Body of pancreas (tissue), 4 donors: ENCODE measurements around the gene SLC9A8. TPM values are rescaled to one million over a fixed set of nuclear protein-coding genes. Genes with fewer than 3 reads are reported as not detected.
A peak's percentile ranks its signal among the peaks of the same experiment; 100 is the strongest.

Source experiments
- ATAC-seq: fragments of 150-250 bp; one replicate; pipeline ENCODE4 v1.9.1; 2016
- DNase-seq, 4 donors: peaks; one replicate each; pipeline ENCODE4 v3.0.0-alpha.2; 2019
- H3K27ac ChIP-seq, 4 donors: fragments of 200-600 bp; sonication (generic); 1 replicate in 3 of 4; 2 replicates in 1 of 4; pipeline versions ENCODE4 v1.5.1 to v1.6.1; 2016 to 2019; ENCODE audit warnings: mild to moderate bottlenecking in 1 of 4, mixed read lengths in 1 of 4, moderate library complexity in 1 of 4
- H3K27me3 ChIP-seq, 2 donors: fragments of 200-600 bp; sonication (generic); one replicate each; pipeline ENCODE4 v1.6.0; 2016; ENCODE audit warnings: mild to moderate bottlenecking in 1 of 2
- H3K36me3 ChIP-seq, 2 donors: fragments of 200-600 bp; sonication (generic); replicated peaks in 1 of 2; 2 replicates each; pipeline ENCODE4 v1.5.1; 2016; ENCODE audit warnings: low read depth in 2 of 2; ENCODE audit not compliant: insufficient read depth in 1 of 2
- H3K4me1 ChIP-seq: fragments of 200-600 bp; sonication (generic); one replicate; pipeline ENCODE4 v1.6.0; 2016
- H3K4me3 ChIP-seq, 2 donors: fragments of 200-600 bp; sonication (generic); 1 replicate in 1 of 2; 2 replicates in 1 of 2; pipeline ENCODE4 v1.5.1; 2016 to 2019
- H3K9me3 ChIP-seq, 3 donors: fragments of 200-600 bp; sonication (generic); 1 replicate in 2 of 3; 2 replicates in 1 of 3; pipeline ENCODE4 v1.5.1; 2016
- POLR2A ChIP-seq, 3 donors: fragments of 450-650 bp; IDR thresholded peaks; one replicate each; pipeline ENCODE4 v1.6.1; 2016; ENCODE audit warnings: antibody characterized with exemption in 3 of 3, mild to moderate bottlenecking in 2 of 3
- WGBS, 2 donors: methylation state at CpG; one replicate each; pipeline ENCODE4 v1.1.5; 2017; 5-methylcytosine and 5-hydroxymethylcytosine counted together
- intact Hi-C: fragments of 100-400 bp; cut with DNase I; formaldehyde crosslinking; loops from one replicate; pipeline ENCODE4 v1.15.1; 2023
- total RNA-seq, 2 donors: library from RNA; depleted of rRNA; stranded (reverse); fragments of >200 nt; gene quantifications; one replicate each; pipeline ENCODE4 v1.1.0, GENCODE V29; 2016
- TF ChIP-seq, protein P1 (sequence below), 7 experiments: fragments of 450-650 bp in 4 of 7; fragments of 200-600 bp in 3 of 7; sonication (generic) in 3 of 7; IDR thresholded peaks; one replicate each; pipeline ENCODE4 v1.5.1; 2016 to 2019; ENCODE audit warnings: antibody characterized with exemption in 7 of 7

SLC9A8 gene
- total RNA-seq, 2 donors from 2014 or later: 5.9 to 11.2 TPM

DNA sequence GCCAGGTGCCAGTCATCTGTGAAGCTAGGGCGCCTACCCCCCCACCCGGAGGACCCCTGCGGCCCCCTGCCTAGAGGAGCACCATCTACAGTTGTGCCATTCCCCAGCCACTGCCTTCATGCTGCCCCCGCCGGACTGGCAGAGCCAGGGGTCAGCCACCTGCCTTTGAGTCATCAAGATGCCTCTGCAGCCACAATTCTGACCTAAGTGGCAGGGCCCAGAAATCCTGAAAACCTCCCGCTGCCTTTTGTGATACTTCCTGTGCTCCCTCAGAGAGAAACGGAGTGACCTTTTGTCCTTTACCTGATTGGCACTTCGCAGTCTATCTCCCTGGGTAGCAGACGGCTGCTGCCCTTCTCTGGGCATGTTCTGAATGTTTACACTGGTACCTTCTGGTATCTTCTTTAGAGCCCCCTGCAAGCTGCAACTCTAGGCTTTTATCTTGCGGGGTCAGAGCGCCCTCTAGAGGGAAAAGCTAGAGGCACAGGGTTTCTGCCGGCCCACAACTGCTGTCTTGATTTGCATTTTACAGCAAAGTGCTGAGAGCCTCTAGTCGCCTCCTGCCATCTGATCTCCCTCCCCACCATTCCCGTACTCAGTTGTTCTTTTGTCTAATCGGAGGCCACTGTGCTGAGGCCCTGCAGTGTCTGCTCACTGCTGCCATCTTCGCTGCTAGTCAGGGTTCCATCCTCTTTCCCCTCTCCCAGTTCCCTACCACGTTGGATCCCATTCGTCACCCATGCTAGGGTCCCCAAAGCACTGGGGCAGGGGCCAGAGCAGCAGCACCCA is 75.8 kb downstream of the SLC9A8 start:
- DNase-seq (peak; percentile 48 to 69 (median 52)), ATAC-seq (no peak)
- H3K4me3 ChIP-seq: no peak overlapping the region
- TF ChIP-seq POLR2A (IDR thresholded peaks at IDR 0.05): no peak
- TF ChIP-seq, protein P1, sequence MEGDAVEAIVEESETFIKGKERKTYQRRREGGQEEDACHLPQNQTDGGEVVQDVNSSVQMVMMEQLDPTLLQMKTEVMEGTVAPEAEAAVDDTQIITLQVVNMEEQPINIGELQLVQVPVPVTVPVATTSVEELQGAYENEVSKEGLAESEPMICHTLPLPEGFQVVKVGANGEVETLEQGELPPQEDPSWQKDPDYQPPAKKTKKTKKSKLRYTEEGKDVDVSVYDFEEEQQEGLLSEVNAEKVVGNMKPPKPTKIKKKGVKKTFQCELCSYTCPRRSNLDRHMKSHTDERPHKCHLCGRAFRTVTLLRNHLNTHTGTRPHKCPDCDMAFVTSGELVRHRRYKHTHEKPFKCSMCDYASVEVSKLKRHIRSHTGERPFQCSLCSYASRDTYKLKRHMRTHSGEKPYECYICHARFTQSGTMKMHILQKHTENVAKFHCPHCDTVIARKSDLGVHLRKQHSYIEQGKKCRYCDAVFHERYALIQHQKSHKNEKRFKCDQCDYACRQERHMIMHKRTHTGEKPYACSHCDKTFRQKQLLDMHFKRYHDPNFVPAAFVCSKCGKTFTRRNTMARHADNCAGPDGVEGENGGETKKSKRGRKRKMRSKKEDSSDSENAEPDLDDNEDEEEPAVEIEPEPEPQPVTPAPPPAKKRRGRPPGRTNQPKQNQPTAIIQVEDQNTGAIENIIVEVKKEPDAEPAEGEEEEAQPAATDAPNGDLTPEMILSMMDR (IDR thresholded peaks at IDR 0.05): peak; percentile 53 to 70 (median 64)
- H3K36me3 ChIP-seq: peaks cover 0 to 3% of the 10 kb centered on the region in 2 donors
- peaks cover 47% of the 10 kb centered on the region for H3K4me1 ChIP-seq
- 51 to 58% methylated on average over 15 to 18 of the region's 18 CpGs for WGBS, 2 donors
- peak overlapping the region in 2 of 4 donors; percentile 33 to 42 for H3K27ac ChIP-seq
- no peaks in the 10 kb centered on the region for H3K27me3 ChIP-seq
- H3K9me3 ChIP-seq: no peaks in the 10 kb centered on the region
- intact Hi-C loops: loop anchor here (10.0 kb wide), 1 partner anchor 344 kb away; no protein-coding TSS in a partner anchor

DNA sequence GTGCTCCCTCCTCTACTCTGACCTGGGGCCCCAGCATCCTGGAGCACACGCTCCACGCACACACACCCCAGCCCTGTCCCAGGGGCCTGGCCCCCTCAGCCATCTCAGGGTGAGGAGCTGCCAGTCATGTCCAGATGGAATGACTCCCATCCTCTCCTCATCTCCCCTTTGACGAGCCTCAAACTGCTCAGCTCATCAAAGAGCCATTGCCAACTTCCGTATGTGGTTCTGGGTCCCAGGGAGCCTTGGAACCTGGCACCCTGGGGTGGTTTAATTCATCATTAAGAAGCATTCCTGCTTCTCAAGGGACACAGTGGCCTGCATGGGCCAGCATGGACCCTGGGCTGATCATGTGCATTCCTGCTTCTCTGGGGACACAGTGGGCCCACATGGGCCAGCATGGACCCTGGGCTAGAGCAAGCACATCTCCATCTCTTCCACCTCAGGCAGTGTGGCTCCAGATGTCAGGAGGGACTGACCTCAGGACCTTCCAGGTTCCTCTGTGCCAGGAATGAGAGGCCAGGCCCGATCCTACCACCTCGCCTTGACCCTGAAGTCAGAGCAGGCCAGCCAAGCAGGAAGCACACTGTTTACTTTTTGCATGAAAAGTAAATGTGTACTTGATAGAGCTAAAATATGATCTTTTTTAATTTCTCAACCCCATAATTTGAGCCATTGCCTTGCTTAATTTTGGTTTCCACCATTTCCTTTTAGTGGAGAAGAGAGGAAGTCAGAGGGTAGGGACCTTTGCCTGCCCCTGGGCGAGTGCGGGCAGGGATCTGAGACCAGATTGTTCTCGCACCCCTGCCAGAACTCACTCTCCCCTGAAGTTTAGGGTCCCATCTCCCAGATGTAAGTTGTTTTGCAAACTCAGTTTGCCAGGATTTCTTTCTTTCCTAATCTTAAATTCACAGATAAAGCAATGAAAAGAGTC is 76.6 kb downstream of the SLC9A8 start:
- peak in 3 of 4 donors; percentile 39 to 55 (median 44) for DNase-seq

DNA sequence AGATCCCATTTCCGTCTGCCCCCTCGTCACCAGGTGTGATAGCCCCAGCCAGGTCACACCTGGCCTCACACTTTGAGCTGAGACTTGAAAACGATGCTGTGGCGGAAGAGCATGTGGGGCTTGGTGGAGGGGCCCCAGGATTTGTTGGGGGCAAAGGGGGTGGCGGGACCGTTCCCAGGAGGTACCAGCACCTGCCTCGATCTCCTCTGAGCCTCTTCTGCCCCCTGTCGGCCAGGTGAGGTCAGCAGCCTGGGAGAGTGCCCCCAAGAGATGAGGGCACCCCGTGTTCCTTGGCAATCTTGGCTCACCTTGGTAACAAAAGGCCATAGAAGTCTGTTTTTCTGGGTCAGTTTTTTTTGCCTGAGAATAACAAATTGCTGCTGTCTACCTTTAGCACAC is 77.3 kb downstream of the SLC9A8 start:
- peak in 3 of 4 donors; percentile 49 to 64 (median 52) for DNase-seq
- ATAC-seq: no peak
- no peaks in the 10 kb centered on the region for H3K27me3 ChIP-seq
- H3K4me1 ChIP-seq: peaks cover 47% of the 10 kb centered on the region
- WGBS, 2 donors: 52 to 54% methylated on average over 9 of the region's 9 CpGs
- no peak overlapping the region for H3K4me3 ChIP-seq
- intact Hi-C loops: loop anchor here (10.0 kb wide), 1 partner anchor 345 kb away; no protein-coding TSS in a partner anchor
- no peaks in the 10 kb centered on the region for H3K9me3 ChIP-seq
- no peak for TF ChIP-seq POLR2A (IDR thresholded peaks at IDR 0.05)
- TF ChIP-seq, protein P1 (IDR thresholded peaks at IDR 0.05): peak in 6 of 7 experiments; percentile 20 to 55 (median 41)
- peaks cover 0 to 3% of the 10 kb centered on the region in 2 donors for H3K36me3 ChIP-seq
- peak overlapping the region in 3 of 4 donors; percentile 10 to 42 (median 32) for H3K27ac ChIP-seq

More for the DNA sequence above, 76.6 kb downstream of the SLC9A8 start:
- H3K4me1 ChIP-seq: peaks cover 47% of the 10 kb centered on the region
- H3K27ac ChIP-seq: peak overlapping the region in 3 of 4 donors; percentile 10 to 42 (median 32)
- no peak overlapping the region for H3K4me3 ChIP-seq
- H3K36me3 ChIP-seq: peaks cover 0 to 3% of the 10 kb centered on the region in 2 donors
- no peak for TF ChIP-seq POLR2A (IDR thresholded peaks at IDR 0.05)
- TF ChIP-seq, protein P1 (IDR thresholded peaks at IDR 0.05): no peak
- intact Hi-C loops: loop anchor here (10.0 kb wide), 1 partner anchor 344 kb away; no protein-coding TSS in a partner anchor
- ATAC-seq: peak; percentile 21
- no peaks in the 10 kb centered on the region for H3K9me3 ChIP-seq
- WGBS, 2 donors: 55 to 59% methylated on average over 6 to 9 of the region's 9 CpGs
- H3K27me3 ChIP-seq: no peaks in the 10 kb centered on the region

DNA sequence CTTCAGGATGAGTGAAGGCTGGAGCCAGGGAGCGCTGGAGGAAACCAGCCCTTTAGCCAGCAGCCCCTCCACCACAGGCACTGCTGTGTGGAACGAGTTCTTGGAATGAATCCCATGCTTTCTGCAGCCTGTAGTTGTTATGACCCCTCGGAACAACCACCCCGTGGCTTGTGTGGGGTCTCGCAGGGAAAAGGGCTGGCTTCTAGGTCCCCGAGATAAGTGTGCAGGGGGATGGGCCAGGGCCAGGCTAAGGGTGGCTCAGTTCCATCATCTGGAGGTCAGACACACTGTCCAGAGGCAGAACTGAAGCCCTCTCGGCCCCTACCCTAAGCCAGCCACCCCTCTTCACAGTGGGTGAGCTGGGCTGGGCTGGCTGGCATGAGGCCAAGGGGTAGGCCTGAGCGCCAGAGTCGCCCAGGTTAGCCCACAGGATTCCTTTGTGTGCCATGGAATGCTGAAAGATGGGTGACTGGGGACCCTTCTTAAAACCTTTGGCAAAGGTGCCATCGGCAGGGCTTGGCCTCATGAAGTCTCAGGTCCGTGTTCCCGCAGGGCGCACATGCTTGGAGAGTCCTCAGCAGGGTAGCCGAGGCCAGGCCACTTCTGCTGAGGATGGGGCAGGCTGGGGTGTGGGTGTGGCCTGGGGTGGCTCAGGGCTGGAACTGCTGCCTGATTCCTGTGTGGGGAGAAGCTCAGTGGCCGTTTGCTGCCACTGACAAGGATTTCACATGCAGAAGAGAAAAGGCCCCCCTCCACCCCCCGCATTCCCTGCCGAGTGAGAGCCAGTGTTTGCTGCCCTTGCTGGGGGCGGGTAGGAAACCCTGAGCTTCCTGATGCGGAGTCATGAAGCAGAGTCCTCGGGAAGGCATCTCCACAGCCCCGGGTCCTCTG is 78.1 kb downstream of the SLC9A8 start:
- Histone ChIP-seq H3K4me1 (peaks cover 47% of the 10 kb centered on the region), H3K36me3 (no peaks in the 10 kb centered on the region), H3K27me3 (no peaks in the 10 kb centered on the region), H3K4me3 (no peak overlapping the region), H3K27ac (peak overlapping the region in 2 of 4 donors; percentile 10 to 42), H3K9me3 (no peaks in the 10 kb centered on the region)
- DNase-seq (no peak), ATAC-seq (no peak)
- no peak for TF ChIP-seq POLR2A (IDR thresholded peaks at IDR 0.05)
- TF ChIP-seq, protein P1 (IDR thresholded peaks at IDR 0.05): no peak
- intact Hi-C loops: no loop called here
- 80 to 83% methylated on average over 15 to 18 of the region's 21 CpGs for WGBS, 2 donors
